HG03378 (cell line): ENCODE data around the gene MRTFA.
A peak's percentile ranks its signal among the peaks of the same experiment; 100 is the strongest.
"Not testable (repeated sequence)": the region's sequence is repeated elsewhere in the genome, so short reads cannot be mapped to it uniquely, and the experiment has no call there.

ENCODE experiments used
- ATAC-seq: cut with Tn5 transposase; IDR thresholded peaks from one replicate; pipeline ENCODE4 v1.9.1; 2021; ENCODE audit warnings: mild to moderate bottlenecking, moderate library complexity; ENCODE audit not compliant: unreplicated experiment

MRTFA gene

GRCh38 chr22:40526960-40527359 is 109.6 kb downstream of the MRTFA start:
- no peak for ATAC-seq

DNA sequence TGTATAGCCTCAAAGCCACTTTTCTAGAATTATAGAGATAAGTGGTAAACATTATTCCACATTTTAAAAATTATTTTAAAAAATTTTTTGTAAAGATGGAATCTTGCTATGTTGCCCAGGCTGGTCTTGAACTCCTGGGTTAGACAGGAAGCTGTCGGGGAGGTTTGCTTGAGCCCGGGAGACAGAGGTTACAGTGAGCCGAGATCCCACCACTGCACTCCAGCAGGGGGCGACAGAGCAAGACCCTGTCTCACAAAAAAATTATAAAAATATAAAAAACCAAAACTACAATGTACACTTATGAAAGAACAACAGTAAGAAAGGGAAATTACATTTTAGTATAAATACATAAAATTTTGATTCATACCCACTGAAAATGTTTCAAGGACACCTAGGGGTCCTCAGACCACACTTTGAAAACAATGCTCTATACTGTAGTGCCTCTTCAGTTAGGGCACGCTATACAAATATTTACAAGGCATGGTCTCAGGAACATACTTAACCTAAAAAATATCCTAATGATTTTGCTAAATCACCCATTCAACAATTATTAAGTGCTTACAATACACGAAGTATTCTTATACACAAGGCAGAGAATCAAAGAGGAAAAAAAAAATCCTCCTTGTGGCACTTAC is 111.2 kb downstream of the MRTFA start:
- ATAC-seq = no peak

DNA sequence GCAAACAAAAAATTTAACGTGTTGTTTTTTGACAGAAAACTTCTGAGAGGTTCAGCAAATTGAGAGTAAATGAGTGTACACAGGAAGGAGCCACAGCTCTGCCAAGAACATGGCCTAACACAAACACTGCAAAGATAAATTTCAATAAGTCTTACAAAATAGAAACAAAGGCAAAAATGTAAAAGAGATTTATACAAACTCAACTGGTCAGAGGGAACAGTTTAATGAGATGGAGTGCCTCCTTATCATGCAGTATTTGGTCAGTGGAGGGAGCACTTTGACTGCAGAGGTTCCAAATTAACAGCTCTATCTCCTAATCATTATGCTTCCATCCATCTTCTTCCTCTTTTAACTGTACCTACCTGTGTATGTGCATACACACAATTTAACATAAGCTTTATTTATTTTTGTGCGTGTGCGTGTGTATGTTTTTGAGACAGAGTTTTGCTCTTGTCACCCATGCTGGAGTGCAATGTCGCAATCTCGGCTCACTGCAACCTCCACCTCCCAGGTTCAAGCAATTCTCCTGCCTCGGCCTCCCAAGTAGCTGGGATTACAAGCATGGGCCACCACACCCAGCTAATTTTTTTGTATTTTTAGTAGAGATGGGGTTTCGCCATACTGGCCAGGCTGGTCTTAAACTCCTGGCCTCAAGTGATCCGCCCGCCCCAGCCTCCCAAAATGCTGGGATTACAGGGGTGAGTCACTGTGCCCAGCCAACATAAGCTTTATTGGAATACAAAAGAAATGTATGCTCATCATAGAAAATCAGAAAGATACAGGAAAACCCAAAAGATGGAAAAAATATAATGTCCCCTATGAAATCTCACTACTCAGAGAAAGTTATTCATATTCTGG is 111.9 kb downstream of the MRTFA start:
- no peak for ATAC-seq

GRCh38 chr22:40522141-40522540 is 114.4 kb downstream of the MRTFA start:
- no peak for ATAC-seq

- no peak for ATAC-seq
Observed at GRCh38 chr22:40521046-40521445, 115.5 kb downstream of the MRTFA start.

- no peak for ATAC-seq
Observed at GRCh38 chr22:40520562-40520961, 116.0 kb downstream of the MRTFA start.

DNA sequence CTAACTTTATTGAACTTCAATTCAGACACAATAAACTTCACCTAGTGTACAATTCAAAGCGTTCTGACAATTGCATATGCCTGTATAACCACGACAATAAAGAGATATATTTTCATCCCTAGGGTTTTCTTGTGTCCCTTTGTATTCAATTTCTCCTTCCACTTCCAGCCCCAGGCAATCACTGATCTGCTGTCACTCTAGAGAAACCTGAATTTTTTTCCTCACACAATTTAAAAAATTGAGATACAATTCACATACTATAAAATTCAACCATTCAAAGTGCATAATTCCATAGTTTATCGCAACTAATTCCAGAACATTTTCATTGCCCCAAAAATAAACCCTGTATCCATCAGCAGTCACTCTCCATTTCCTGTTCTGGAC is 116.6 kb downstream of the MRTFA start:
- ATAC-seq = no peak

- peak; percentile 65 for ATAC-seq
Observed at GRCh38 chr22:40519284-40519947, 117.1 kb downstream of the MRTFA start.

GRCh38 chr22:40518840-40519239 is 117.7 kb downstream of the MRTFA start:
- no peak for ATAC-seq

- no peak for ATAC-seq
Observed at GRCh38 chr22:40517631-40518030, 118.9 kb downstream of the MRTFA start.

DNA sequence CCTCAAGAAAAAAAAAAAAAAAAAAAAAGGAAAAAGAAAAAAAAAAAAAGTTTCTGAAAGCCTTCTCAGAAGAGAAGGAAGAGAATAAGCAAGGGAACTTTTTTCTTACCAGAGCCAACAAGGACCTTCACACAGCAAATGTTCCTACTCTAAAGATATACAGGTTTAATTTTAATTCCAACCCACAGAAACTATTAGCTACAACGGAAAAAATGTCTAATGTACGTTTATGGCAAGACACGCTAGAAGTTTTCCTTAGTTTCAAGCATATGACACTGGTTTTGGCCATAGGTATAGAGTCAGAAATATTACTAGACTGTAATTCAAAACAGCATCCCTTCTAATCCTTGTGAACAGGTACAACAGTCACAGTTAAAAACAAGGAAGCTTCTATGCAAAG is 120.1 kb downstream of the MRTFA start:
- no peak for ATAC-seq

GRCh38 chr22:40512426-40513136 is 123.9 kb downstream of the MRTFA start:
- no peak for ATAC-seq

DNA sequence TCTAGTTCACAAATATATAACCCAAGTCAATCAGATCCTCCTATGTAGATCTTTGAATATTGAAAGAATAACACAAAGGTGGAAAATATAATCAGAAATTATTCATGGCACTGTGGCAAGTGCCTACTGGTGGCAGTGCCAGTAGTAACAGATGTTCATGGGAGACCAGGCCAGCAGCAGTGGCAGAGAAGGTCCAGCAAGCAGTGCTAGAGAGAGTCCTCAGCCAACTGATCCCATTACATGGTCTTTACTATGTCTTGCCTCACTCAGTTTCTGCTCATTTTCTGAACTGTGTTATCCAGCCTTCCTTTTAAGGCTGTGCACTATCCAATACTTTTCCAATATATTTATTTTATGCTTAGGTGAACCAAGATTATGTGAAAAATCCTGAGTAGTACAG is 124.9 kb downstream of the MRTFA start:
- ATAC-seq = no peak

DNA sequence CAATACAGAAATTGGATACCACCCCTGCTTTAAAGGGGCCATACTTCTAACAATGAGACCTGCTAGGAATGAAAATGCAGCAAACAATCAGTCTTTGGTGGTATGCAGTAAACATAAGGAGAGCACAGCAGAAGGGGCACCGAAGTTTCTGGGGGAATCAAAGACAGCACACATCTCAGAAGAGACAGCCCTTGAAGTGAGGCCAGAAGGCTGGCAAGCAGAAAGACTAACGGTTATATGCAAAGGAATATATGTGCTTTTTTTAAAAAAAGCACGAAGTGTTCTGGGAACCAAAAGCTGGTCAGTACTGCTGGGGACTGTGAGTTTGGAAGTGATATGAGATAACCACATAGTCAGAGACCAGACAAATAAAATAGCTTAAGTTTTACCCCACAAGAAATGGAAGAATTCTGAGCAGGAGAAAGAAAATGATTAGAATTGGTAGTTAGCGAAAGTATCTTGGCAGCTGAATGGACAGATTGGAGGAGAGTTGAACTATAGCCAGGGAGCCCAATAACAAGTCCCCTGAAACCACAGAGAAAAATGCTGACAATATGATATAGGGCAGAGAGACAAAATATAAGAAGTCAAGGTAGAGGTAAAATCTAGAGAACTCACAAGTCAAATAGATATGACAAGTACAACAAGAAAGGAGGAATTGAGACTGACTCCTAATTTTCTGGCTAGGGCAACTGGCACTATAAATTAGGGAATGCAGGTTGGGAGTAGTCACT is 125.7 kb downstream of the MRTFA start:
- no peak for ATAC-seq

DNA sequence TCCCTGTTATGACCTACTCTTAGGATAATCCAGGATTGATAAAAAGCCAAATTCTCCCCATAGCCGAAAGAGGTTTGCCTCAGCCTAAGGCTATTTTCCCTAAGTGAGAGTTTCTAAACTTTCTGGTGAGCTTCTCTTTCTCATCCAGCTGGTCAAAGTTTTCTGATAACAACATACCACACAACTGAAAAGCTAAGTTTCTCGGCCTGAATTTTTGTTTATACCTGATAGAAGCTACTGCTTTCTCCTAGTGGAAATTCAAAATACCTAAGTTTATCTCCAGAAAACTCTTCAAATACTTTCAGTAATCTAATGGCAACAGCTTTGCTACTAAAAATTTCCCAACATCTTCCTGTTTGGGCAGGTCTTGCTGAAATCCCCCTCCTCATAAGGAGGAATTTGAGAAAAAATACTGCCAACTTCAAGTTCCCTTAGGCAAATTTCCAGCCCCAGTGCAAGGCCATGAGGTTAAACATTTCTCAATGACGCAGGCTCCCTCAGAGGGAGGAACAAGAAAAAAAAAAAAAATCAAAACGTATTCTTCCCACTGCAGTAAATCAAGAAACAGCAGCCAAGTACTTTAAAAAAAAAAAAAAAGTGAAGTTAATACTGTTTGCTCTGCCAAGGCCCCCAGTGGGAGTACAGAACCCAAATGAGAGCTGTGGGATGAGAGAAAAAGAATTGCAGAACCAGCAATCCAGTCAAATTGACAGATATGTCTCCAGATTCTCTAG is 127.0 kb downstream of the MRTFA start:
- ATAC-seq = no peak

GRCh38 chr22:40508046-40508445 is 128.5 kb downstream of the MRTFA start:
- not testable (repeated sequence) for ATAC-seq

DNA sequence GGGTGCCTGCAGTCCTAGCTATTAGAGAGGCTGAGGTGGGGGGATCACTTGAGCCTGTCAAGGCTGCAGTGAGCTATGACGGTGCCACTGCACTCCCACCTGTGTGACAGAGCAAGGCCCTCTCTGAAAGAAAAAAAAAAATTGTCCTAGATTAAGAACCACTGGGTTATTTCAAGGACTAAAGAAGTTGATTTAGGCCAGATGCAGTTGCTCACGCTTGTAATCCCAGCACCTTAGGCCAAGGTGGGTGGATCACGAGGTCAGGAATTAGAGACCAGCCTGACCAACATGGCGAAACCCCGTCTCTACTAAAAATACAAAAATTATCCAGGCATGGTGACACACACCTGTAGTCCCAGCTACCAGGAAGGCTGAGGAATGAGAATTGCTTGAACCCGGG is 129.0 kb downstream of the MRTFA start:
- ATAC-seq = no peak

DNA sequence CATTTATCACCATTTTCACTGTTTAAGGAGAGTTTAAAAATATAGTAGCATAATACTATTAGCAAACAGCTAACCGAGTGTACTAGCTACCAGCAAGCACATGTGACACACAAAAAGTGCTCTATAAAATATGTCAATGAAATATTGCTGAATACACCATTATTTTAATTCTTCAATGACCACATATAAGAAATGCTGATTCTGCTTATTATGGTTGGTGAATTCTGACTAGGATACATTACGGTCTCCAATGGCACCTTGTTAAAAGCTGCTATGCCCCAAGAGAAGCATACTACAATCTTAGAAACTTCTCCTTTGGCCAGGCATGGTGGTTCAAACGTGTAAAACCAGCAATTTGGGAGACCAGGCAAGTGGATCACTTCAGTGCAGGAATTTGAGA is 129.8 kb downstream of the MRTFA start:
- no peak for ATAC-seq

DNA sequence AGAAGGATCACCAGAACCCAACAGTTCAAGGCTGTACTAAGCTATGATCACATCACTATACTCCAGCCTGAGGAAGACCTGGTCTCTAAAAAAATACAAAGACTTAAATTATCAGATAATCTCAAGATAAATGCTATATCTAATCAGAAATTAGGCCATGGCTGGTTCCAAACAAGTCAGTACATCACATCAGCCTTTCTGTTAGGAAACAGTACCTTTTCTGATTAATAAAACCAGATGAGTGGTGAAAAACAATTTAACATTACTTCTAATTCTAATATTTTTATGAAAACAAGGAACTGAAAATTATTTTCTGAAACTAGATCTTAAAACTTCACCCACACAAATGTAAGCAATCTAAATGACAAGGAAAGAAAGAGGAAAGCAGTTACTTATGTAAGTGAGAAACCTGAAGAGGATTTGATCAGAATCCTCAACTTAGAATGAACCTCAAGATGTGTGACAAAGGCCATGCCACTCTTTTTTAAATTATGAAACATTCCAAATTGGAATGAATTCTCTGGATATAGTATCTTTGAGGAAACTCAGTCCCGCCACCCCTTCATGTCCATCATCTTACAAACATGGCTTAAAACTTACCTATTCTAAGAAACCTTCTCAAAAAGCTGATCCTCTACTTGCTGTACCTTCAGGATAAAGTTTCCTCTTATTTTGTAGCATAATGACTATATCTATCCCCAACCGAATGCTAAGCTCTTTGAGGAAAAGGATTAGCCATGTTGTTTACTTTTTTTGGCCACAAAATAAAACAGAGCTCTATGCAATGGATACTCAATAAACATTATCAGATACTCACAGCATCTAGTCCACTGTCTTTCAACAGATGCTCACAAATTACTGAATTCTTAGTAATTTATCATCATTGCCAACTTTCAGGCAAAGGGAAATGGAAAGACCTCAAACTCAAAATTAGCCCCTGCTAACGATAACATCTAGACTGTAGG is 132.0 kb downstream of the MRTFA start:
- no peak for ATAC-seq
